Activated naive CD4-positive, alpha-beta T cell treated with anti-CD3 and anti-CD28 coated beads for 36 hours (primary cell): ENCODE measurements around the gene KIAA0408. TPM values are rescaled to one million over a fixed set of nuclear protein-coding genes. Genes with fewer than 3 reads are reported as not detected.
"Not testable (repeated sequence)": the region's sequence is repeated elsewhere in the genome, so short reads cannot be mapped to it uniquely, and the experiment has no call there.

Source experiments
- CTCF ChIA-PET: fragments of 350-600 bp; sonication (Branson Sonifier 250); formaldehyde crosslinking; loops from one replicate; lab custom pipeline; 2021; ENCODE audit warnings: antibody characterized with exemption; lab: Charles Lee
- DNase-seq: peaks from one replicate; pipeline ENCODE4 v3.0.0-alpha.2; 2020
- H3K27ac Mint-ChIP-seq: one replicate; pipeline ENCODE4 v1.8.0; 2021; ENCODE audit warnings: mild to moderate bottlenecking, mixed read lengths
- H3K27me3 Mint-ChIP-seq: one replicate; pipeline ENCODE4 v1.8.0; 2021; ENCODE audit warnings: low read depth, mixed read lengths
- H3K36me3 Mint-ChIP-seq: one replicate; pipeline ENCODE4 v1.8.0; 2021; ENCODE audit warnings: low read depth, mixed read lengths
- H3K4me1 Mint-ChIP-seq: one replicate; pipeline ENCODE4 v1.8.0; 2021; ENCODE audit warnings: low read depth, mixed read lengths
- H3K4me3 Mint-ChIP-seq: one replicate; pipeline ENCODE4 v1.8.0; 2021; ENCODE audit warnings: mild to moderate bottlenecking, moderate library complexity, mixed read lengths
- H3K9me3 Mint-ChIP-seq: one replicate; pipeline ENCODE4 v1.8.0; 2021; ENCODE audit warnings: mixed read lengths
- intact Hi-C: fragments of 100-400 bp; cut with micrococcal nuclease; formaldehyde crosslinking; loops from one replicate; pipeline ENCODE4 v1.15.1; 2023
- total RNA-seq, 2 experiments: library from RNA; stranded (reverse); gene quantifications; one replicate each; pipeline ENCODE4 v1.2.3, GENCODE V29; 2021

Gene KIAA0408
- total RNA-seq, 2 experiments from 2014 or later, result 2.0 to 3.1 TPM

DNA sequence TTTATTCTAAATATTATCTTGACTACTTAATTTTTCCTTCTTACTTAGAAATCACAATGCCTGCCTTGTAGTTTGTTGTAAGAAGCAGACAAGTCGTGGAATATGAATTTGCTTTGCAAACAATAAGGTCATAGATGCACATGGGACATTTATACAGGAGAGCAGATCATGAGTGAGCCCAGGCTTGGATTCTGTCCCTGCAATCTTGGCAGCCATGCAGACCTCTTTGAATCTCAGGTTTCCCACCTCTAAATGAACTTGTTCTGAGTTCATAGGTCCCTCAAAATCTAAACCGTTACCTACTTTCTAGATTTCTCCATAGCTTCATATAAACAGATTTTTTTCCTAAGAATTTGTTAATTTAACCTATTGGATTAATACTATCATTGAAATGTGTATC lies 19.5 kb downstream of the KIAA0408 start:
- intact Hi-C loops, result no loop called here
- Mint-ChIP-seq H3K4me1 (no peaks in the 10 kb centered on the region), H3K9me3 (no peaks in the 10 kb centered on the region), H3K27ac (no peak overlapping the region), H3K36me3 (no peaks in the 10 kb centered on the region), H3K27me3 (peaks cover 14% of the 10 kb centered on the region), H3K4me3 (no peak overlapping the region)
- CTCF ChIA-PET, result no interaction called here
- DNase-seq, result no peak

GRCh38 chr6:127436578-127437110 lies 22.5 kb downstream of the KIAA0408 start:
- no peak overlapping the region for H3K27ac Mint-ChIP-seq
- no peak for DNase-seq
- H3K4me1 Mint-ChIP-seq, result no peaks in the 10 kb centered on the region
- no peaks in the 10 kb centered on the region for H3K36me3 Mint-ChIP-seq
- H3K9me3 Mint-ChIP-seq, result no peaks in the 10 kb centered on the region
- H3K4me3 Mint-ChIP-seq, result no peak overlapping the region
- intact Hi-C loops, result no loop called here
- H3K27me3 Mint-ChIP-seq, result peaks cover 13% of the 10 kb centered on the region
- CTCF ChIA-PET, result no interaction called here

GRCh38 chr6:127435626-127436220 lies 23.5 kb downstream of the KIAA0408 start:
- H3K4me1 Mint-ChIP-seq, result no peaks in the 10 kb centered on the region
- no peak overlapping the region for H3K4me3 Mint-ChIP-seq
- intact Hi-C loops, result no loop called here
- no peaks in the 10 kb centered on the region for H3K9me3 Mint-ChIP-seq
- H3K27ac Mint-ChIP-seq, result no peak overlapping the region
- CTCF ChIA-PET, result no interaction called here
- H3K27me3 Mint-ChIP-seq, result peaks cover 16% of the 10 kb centered on the region
- no peak for DNase-seq
- H3K36me3 Mint-ChIP-seq, result no peaks in the 10 kb centered on the region

DNA sequence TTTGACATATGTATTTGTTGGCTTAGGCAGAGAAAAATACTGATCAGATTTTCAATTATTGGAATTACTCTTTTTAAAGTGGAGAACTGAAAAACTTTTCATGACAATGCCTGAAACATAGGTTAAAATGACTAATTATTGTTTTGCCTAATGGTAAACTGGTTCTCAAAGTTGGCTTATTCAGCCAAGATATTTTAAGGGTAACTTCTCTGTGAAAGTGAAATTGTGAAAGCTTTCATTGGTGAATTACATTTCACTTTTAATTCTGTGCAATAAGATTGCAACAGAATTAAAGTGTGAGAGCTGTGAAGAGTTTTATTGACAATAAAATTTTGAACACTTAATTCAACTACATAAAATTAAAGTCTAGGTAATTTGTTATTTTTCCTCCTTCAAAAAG lies 24.5 kb downstream of the KIAA0408 start:
- intact Hi-C loops, result no loop called here
- H3K4me1 Mint-ChIP-seq, result no peaks in the 10 kb centered on the region
- no peak for DNase-seq
- H3K36me3 Mint-ChIP-seq, result no peaks in the 10 kb centered on the region
- H3K27me3 Mint-ChIP-seq, result peaks cover 16% of the 10 kb centered on the region
- no peak overlapping the region for H3K27ac Mint-ChIP-seq
- no peaks in the 10 kb centered on the region for H3K9me3 Mint-ChIP-seq
- CTCF ChIA-PET, result no interaction called here
- no peak overlapping the region for H3K4me3 Mint-ChIP-seq

GRCh38 chr6:127428562-127428961 lies 30.6 kb downstream of the KIAA0408 start:
- CTCF ChIA-PET, H3K27ac Mint-ChIP-seq, H3K4me1 Mint-ChIP-seq, H3K9me3 Mint-ChIP-seq, H3K4me3 Mint-ChIP-seq, H3K36me3 Mint-ChIP-seq, DNase-seq, H3K27me3 Mint-ChIP-seq: not testable (repeated sequence)
- intact Hi-C loops, result loop anchor here (10.0 kb wide), 5 partner anchors 386 to 1624 kb away; no protein-coding TSS in a partner anchor

- no peak for DNase-seq
- CTCF ChIA-PET, result interaction anchor here (0.6 kb wide), 1 partner anchor 1468 kb away, joined by 4 read pairs; no protein-coding TSS in a partner anchor
- Mint-ChIP-seq H3K36me3 (no peaks in the 10 kb centered on the region), H3K27ac (no peak overlapping the region), H3K9me3 (peaks cover 2% of the 10 kb centered on the region), H3K4me3 (no peak overlapping the region), H3K27me3 (no peaks in the 10 kb centered on the region), H3K4me1 (peaks cover 26% of the 10 kb centered on the region)
- intact Hi-C loops, result loop anchor here (10.0 kb wide), 5 partner anchors 391 to 1619 kb away; no protein-coding TSS in a partner anchor
Observed at GRCh38 chr6:127423921-127424320, 35.3 kb downstream of the KIAA0408 start.

DNA sequence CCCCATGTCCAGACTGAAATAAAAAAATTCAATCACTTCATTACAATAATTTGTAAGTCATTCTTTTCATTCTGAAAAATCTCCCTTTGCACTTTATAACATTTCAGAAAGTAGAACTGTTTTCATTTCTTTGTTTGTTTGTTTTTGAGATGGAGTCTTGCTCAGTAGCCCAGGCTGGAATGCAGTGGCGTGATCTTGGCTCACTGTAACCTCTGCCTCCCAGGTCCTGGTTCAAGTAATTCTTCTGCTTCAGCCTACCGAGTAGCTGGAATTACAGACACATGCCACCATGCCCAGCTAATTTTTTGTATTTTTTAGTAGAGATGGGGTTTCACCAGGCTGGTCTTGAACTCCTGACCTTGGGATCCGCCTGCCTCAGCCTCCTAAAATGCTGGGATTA lies 38.0 kb downstream of the KIAA0408 start:
- H3K27me3 Mint-ChIP-seq, H3K27ac Mint-ChIP-seq, H3K4me3 Mint-ChIP-seq, DNase-seq, H3K9me3 Mint-ChIP-seq, H3K36me3 Mint-ChIP-seq: not testable (repeated sequence)
- intact Hi-C loops, result loop anchor here (10.0 kb wide), 5 partner anchors 394 to 1616 kb away; no protein-coding TSS in a partner anchor
- CTCF ChIA-PET, result interaction anchor here (0.6 to 1.6 kb wide), 2 partner anchors 23 to 125 kb away, joined by 3 read pairs; no protein-coding TSS in a partner anchor
- peaks cover 26% of the 10 kb centered on the region for H3K4me1 Mint-ChIP-seq

DNA sequence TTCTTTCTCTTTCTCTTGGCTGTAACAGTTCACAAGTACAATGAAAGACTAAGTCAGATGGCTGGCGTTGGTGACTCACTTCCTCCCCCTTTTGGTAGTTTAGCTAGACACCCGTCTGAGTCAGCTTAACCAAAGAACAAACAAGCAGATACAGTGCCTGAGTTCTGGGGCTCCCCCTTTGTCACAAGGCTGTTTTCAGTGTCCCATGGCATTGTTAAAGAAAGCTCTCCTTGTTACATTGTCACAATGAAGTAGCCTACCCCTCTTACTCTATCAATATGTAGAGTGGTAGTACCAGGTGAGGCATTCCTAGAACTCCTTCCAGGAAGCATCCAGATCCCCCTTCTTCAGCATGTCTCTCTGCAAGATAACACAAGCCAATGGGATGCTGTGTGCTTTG lies 38.6 kb downstream of the KIAA0408 start:
- H3K9me3 Mint-ChIP-seq, result no peaks in the 10 kb centered on the region
- peaks cover 26% of the 10 kb centered on the region for H3K4me1 Mint-ChIP-seq
- no peaks in the 10 kb centered on the region for H3K36me3 Mint-ChIP-seq
- DNase-seq, result peak; percentile 92
- no peak overlapping the region for H3K4me3 Mint-ChIP-seq
- H3K27me3 Mint-ChIP-seq, result no peaks in the 10 kb centered on the region
- H3K27ac Mint-ChIP-seq, result peak overlapping the region; percentile 68
- CTCF ChIA-PET, result interaction anchor here (1.3 to 1.6 kb wide), 2 partner anchors 22 to 116 kb away, joined by 3 read pairs; no protein-coding TSS in a partner anchor
- intact Hi-C loops, result loop anchor here (1.0 to 10.0 kb wide), 15 partner anchors 16 to 1616 kb away; partner anchors contain the start of gene ECHDC1

DNA sequence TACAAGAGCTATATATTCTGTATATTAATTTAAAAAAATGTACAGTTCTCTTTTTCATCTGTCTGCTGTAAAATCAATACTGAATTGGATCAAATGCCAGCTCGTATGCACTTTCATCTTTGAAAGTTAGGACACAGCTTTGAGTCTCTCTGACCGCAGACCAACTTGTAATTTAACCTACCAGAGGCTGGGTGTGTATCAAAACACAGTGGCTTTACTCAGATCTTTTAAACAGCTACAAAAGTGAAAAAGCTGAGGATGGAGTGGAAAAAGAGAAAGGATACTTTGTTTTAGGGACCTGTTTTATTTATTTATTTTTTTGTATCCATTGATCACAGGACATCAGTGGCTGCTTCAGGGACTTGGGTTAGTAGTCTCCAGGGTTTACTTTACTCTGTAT lies 44.1 kb downstream of the KIAA0408 start:
- CTCF ChIA-PET, result no interaction called here
- no peak overlapping the region for H3K27ac Mint-ChIP-seq
- no peak overlapping the region for H3K4me3 Mint-ChIP-seq
- peaks cover 5% of the 10 kb centered on the region for H3K4me1 Mint-ChIP-seq
- H3K27me3 Mint-ChIP-seq, result peaks cover 5% of the 10 kb centered on the region
- no peak for DNase-seq
- intact Hi-C loops, result no loop called here
- H3K9me3 Mint-ChIP-seq, result no peaks in the 10 kb centered on the region
- no peaks in the 10 kb centered on the region for H3K36me3 Mint-ChIP-seq

GRCh38 chr6:127413123-127413522 lies 46.1 kb downstream of the KIAA0408 start:
- H3K9me3 Mint-ChIP-seq, H3K36me3 Mint-ChIP-seq, CTCF ChIA-PET, H3K27me3 Mint-ChIP-seq, intact Hi-C loops, H3K27ac Mint-ChIP-seq, H3K4me3 Mint-ChIP-seq, DNase-seq, H3K4me1 Mint-ChIP-seq: not testable (repeated sequence)

DNA sequence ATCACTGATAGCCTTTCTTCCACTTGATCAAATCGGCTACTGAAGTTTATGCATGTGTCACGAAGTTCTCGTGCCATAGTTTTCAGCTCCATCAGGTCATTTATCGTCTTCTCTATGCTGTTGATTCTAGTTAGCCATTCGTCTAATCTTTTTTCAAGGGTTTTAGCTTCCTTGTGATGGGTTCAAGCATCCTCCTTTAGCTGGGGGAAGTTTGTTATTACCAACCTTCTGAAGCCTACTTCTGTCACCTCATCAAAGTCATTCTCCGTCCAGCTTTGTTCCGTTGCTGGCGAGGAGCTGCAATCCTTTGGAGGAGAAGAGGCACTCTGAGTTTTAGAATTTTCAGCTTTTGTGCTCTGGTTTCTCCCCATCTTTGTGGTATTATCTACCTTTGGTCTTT lies 47.2 kb downstream of the KIAA0408 start:
- H3K27me3 Mint-ChIP-seq, H3K4me3 Mint-ChIP-seq, DNase-seq, intact Hi-C loops, H3K27ac Mint-ChIP-seq, CTCF ChIA-PET, H3K36me3 Mint-ChIP-seq, H3K9me3 Mint-ChIP-seq, H3K4me1 Mint-ChIP-seq: not testable (repeated sequence)
